CD14-positive monocyte (primary cell): ENCODE data around the gene TUT7. TPM values are rescaled to one million over a fixed set of nuclear protein-coding genes. Genes with fewer than 3 reads are reported as not detected.
A peak's percentile ranks its signal among the peaks of the same experiment; 100 is the strongest.

ENCODE experiments used
- DNase-seq, 3 donors: peaks; one replicate each; pipeline ENCODE4 v3.0.0-alpha.2; 2011 to 2022
- H2AFZ ChIP-seq: 2 replicates; pipeline ENCODE4 v1.6.0; 2012; ENCODE audit warnings: mild to moderate bottlenecking, low read depth, low read length, inconsistent platforms; ENCODE audit not compliant: insufficient read depth, poor library complexity, severe bottlenecking
- H3K27ac ChIP-seq, 2 donors: 1 replicate in 1 of 2; 2 replicates in 1 of 2; pipeline ENCODE4 v1.5.1; 2012 to 2013; ENCODE audit warnings: low read length in 2 of 2, control low read depth in 1 of 2, inconsistent platforms in 1 of 2, low read depth in 1 of 2, mild to moderate bottlenecking in 1 of 2
- H3K27me3 ChIP-seq, 2 donors: one replicate each; pipeline versions ENCODE4 v1.6.0 to v1.6.1; 2011 to 2013; ENCODE audit warnings: low read length in 2 of 2; ENCODE audit not compliant: control insufficient read depth in 2 of 2, insufficient read depth in 2 of 2
- H3K36me3 ChIP-seq, 2 donors: replicated peaks in 1 of 2; 1 replicate in 1 of 2; 2 replicates in 1 of 2; pipeline versions ENCODE4 v1.5.1 to v1.6.1; 2012 to 2013; ENCODE audit warnings: low read length in 2 of 2, control low read depth in 1 of 2, inconsistent platforms in 1 of 2, mild to moderate bottlenecking in 1 of 2; ENCODE audit not compliant: insufficient read depth in 2 of 2, control insufficient read depth in 1 of 2
- H3K4me1 ChIP-seq, 2 donors: 1 replicate in 1 of 2; 2 replicates in 1 of 2; pipeline versions ENCODE4 v1.5.1 to v1.6.1; 2012 to 2013; ENCODE audit warnings: low read length in 2 of 2, control low read depth in 1 of 2, inconsistent platforms in 1 of 2, mild to moderate bottlenecking in 1 of 2, moderate library complexity in 1 of 2; ENCODE audit not compliant: insufficient read depth in 2 of 2, control insufficient read depth in 1 of 2
- H3K4me2 ChIP-seq: replicated peaks from 2 replicates; pipeline ENCODE3; 2012; ENCODE audit warnings: low read length, moderate library complexity, mild to moderate bottlenecking; ENCODE audit not compliant: poor library complexity, severe bottlenecking; ENCODE audit errors: extremely low read depth
- H3K4me3 ChIP-seq, 3 experiments: fragments of 200-600 bp in 1 of 3; sonication (generic) in 1 of 3; replicated peaks in 1 of 3; 1 replicate in 2 of 3; 2 replicates in 1 of 3; pipeline ENCODE4 v1.5.1; 2011 to 2013; ENCODE audit warnings: low read length in 3 of 3, mild to moderate bottlenecking in 3 of 3, control low read depth in 2 of 3, low read depth in 2 of 3, inconsistent platforms in 1 of 3, moderate library complexity in 1 of 3
- H3K79me2 ChIP-seq: 2 replicates; pipeline ENCODE4 v1.6.0; 2012; ENCODE audit warnings: mild to moderate bottlenecking, control low read depth, inconsistent platforms, low read length, moderate library complexity; ENCODE audit not compliant: insufficient read depth
- H3K9ac ChIP-seq: 2 replicates; pipeline ENCODE4 v1.6.0; 2017; ENCODE audit warnings: low read length, mild to moderate bottlenecking; ENCODE audit not compliant: insufficient read depth, poor library complexity, severe bottlenecking
- H3K9me3 ChIP-seq, 2 donors: replicated peaks in 1 of 2; 1 replicate in 1 of 2; 2 replicates in 1 of 2; pipeline versions ENCODE4 v1.5.1 to v1.6.1; 2012 to 2013; ENCODE audit warnings: low read length in 2 of 2, control low read depth in 1 of 2; ENCODE audit not compliant: control insufficient read depth in 1 of 2, insufficient read depth in 1 of 2
- H4K20me1 ChIP-seq: 2 replicates; pipeline ENCODE4 v1.6.0; 2012; ENCODE audit warnings: mild to moderate bottlenecking, low read length, control low read depth, moderate library complexity; ENCODE audit not compliant: insufficient read depth
- H3K27ac Mint-ChIP-seq, 7 donors: one replicate each; pipeline ENCODE4 v1.8.0; 2020; ENCODE audit warnings: mild to moderate bottlenecking in 7 of 7, mixed read lengths in 7 of 7, moderate library complexity in 6 of 7, inconsistent platforms in 2 of 7
- H3K27me3 Mint-ChIP-seq, 3 donors: one replicate each; pipeline ENCODE4 v1.8.0; 2021 to 2022; ENCODE audit warnings: low read depth in 3 of 3, mild to moderate bottlenecking in 3 of 3, mixed read lengths in 3 of 3, moderate library complexity in 3 of 3, inconsistent platforms in 1 of 3
- H3K36me3 Mint-ChIP-seq, 2 donors: one replicate each; pipeline ENCODE4 v1.8.0; 2020; ENCODE audit warnings: mixed read lengths in 2 of 2, inconsistent platforms in 1 of 2, mild to moderate bottlenecking in 1 of 2
- H3K4me1 Mint-ChIP-seq: one replicate; pipeline ENCODE4 v1.8.0; 2020; ENCODE audit warnings: mild to moderate bottlenecking, mixed read lengths
- H3K4me3 Mint-ChIP-seq, 2 donors: one replicate each; pipeline ENCODE4 v1.8.0; 2020; ENCODE audit warnings: mild to moderate bottlenecking in 2 of 2, mixed read lengths in 2 of 2, moderate library complexity in 1 of 2
- H3K9me3 Mint-ChIP-seq, 7 donors: one replicate each; pipeline ENCODE4 v1.8.0; 2020 to 2022; ENCODE audit warnings: mixed read lengths in 7 of 7, mild to moderate bottlenecking in 6 of 7, moderate library complexity in 6 of 7, inconsistent platforms in 2 of 7
- CTCF ChIP-seq: fragments of 200-600 bp; IDR thresholded peaks from one replicate; pipeline ENCODE4 v1.8.0; 2022; ENCODE audit warnings: antibody characterized with exemption, mild to moderate bottlenecking
- WGBS: methylation state at CpG from one replicate; pipeline ENCODE4 v1.1.5; 2013; ENCODE audit warnings: missing lambda C conversion rate; ENCODE audit not compliant: insufficient coverage; 5-methylcytosine and 5-hydroxymethylcytosine counted together
- intact Hi-C, 2 donors: fragments of 100-400 bp; cut with micrococcal nuclease; formaldehyde crosslinking; loops; one replicate each; pipeline versions ENCODE4 v1.15.0 to v1.15.1; 2023
- polyA plus RNA-seq, 3 donors: library from polyadenylated mRNA; depleted of rRNA in 1 of 3; unstranded in 2 of 3; stranded (reverse) in 1 of 3; fragments of 300-500 nt in 2 of 3; fragments of >200 nt in 1 of 3; fragmentation: Illumina TruSeq in 2 of 3; gene quantifications; 1 replicate in 2 of 3; 2 replicates in 1 of 3; pipeline ENCODE4 v1.2.3, GENCODE V29; 2012 to 2021

Gene TUT7
- polyA plus RNA-seq, 3 donors: 14.2 to 51.6 (median 27.9) TPM

GRCh38 chr9:86355814-86356213, 1.6 kb upstream of the TUT7 start:
- Mint-ChIP-seq H3K27me3 (peaks cover 0 to 2% (median 0%) of the 10 kb centered on the region in 3 donors), H3K36me3 (peaks cover 16 to 21% of the 10 kb centered on the region in 2 donors), H3K27ac (no peak overlapping the region), H3K4me1 (peaks cover 55% of the 10 kb centered on the region), H3K4me3 (no peak overlapping the region), H3K9me3 (peaks cover 0 to 5% (median 0%) of the 10 kb centered on the region in 7 donors)
- H3K9ac ChIP-seq: no peak overlapping the region
- WGBS: no CpG with 5 or more reads among the region's 4 CpGs
- no peak overlapping the region for H2AFZ ChIP-seq
- intact Hi-C loops: loop anchor here in 1 of 2 donors (10.0 kb wide), 1 partner anchor 409 kb away; no protein-coding TSS in a partner anchor
- H3K9me3 ChIP-seq: no peaks in the 10 kb centered on the region
- no peak for DNase-seq
- H3K36me3 ChIP-seq: peaks cover 0 to 14% of the 10 kb centered on the region in 2 donors
- peaks cover 64 to 71% of the 10 kb centered on the region in 2 donors for H3K4me1 ChIP-seq
- no peak overlapping the region for H3K4me3 ChIP-seq
- H4K20me1 ChIP-seq: peaks cover 2% of the 10 kb centered on the region
- no peak overlapping the region for H3K27ac ChIP-seq
- peaks cover 34% of the 10 kb centered on the region for H3K79me2 ChIP-seq
- TF ChIP-seq CTCF: no peak
- H3K27me3 ChIP-seq: no peaks in the 10 kb centered on the region
- H3K4me2 ChIP-seq: no peak overlapping the region

GRCh38 chr9:86354818-86355309, 654 bp upstream of the TUT7 start:
- H4K20me1 ChIP-seq: peaks cover 9% of the 10 kb centered on the region
- peak; percentile 12 for TF ChIP-seq CTCF
- peaks cover 44% of the 10 kb centered on the region for H3K79me2 ChIP-seq
- H3K36me3 ChIP-seq: peaks cover 0 to 14% of the 10 kb centered on the region in 2 donors
- H3K27me3 Mint-ChIP-seq: peaks cover 0 to 2% (median 0%) of the 10 kb centered on the region in 3 donors
- peak overlapping the region; percentile 81 for H3K4me2 ChIP-seq
- H3K27me3 ChIP-seq: no peaks in the 10 kb centered on the region
- peak overlapping the region; percentile 90 for H3K9ac ChIP-seq
- H3K9me3 Mint-ChIP-seq: peaks cover 0 to 5% (median 0%) of the 10 kb centered on the region in 7 donors
- no peaks in the 10 kb centered on the region for H3K9me3 ChIP-seq
- H2AFZ ChIP-seq: peak overlapping the region; percentile 88
- H3K27ac Mint-ChIP-seq: peak overlapping the region; percentile 93 to 99 (median 95)
- H3K27ac ChIP-seq: peak overlapping the region; percentile 91 to 95
- H3K4me3 ChIP-seq: peak overlapping the region; percentile 90 to 99 (median 98)
- H3K36me3 Mint-ChIP-seq: peaks cover 18 to 26% of the 10 kb centered on the region in 2 donors
- peak overlapping the region; percentile 99 to 100 for H3K4me3 Mint-ChIP-seq
- H3K4me1 ChIP-seq: peaks cover 64 to 71% of the 10 kb centered on the region in 2 donors
- no peak for DNase-seq
- intact Hi-C loops: loop anchor here in 1 of 2 donors (5.0 to 10.0 kb wide), 2 partner anchors 73 to 410 kb away; partner anchors contain the start of gene ISCA1
- H3K4me1 Mint-ChIP-seq: peaks cover 55% of the 10 kb centered on the region
- 11% methylated on average over 22 of the region's 24 CpGs for WGBS
